ENCODE results near the gene CANX. TPM values are rescaled to one million over a fixed set of nuclear protein-coding genes. Genes with fewer than 3 reads are reported as not detected.

Gene CANX
- total and polyA plus RNA-seq, 2 of the 13 experiments (the other 11 are each of a cell fraction or from before 2014, with no cell fraction given), result 477 to 680 TPM

GRCh38 chr5:179698935-179699615 lies at the start of gene CANX (continued):
- TF ChIP-seq TEAD2 (CRISPR knock-in tag; IDR thresholded peaks at IDR 0.05) (no peak), BCLAF1 (IDR thresholded peaks at IDR 0.05) (no peak), CHD2 (IDR thresholded peaks at IDR 0.05; ENCODE audit: low read depth, low read length) (no peak), TSC22D2 (CRISPR knock-in tag; IDR thresholded peaks at IDR 0.05; ENCODE audit: borderline replicate concordance) (no peak; the same call in 1 of the 2 replicates), ZNF180 (CRISPR knock-in tag; IDR thresholded peaks at IDR 0.05; ENCODE audit: borderline replicate concordance, low read depth) (no peak), ZNF468 (CRISPR knock-in tag; IDR thresholded peaks at IDR 0.05) (peak; percentile 89; the same call in 1 of the 2 replicates), FOXA1 (IDR thresholded peaks at IDR 0.05) (no peak), FOXA1 (CRISPR knock-in tag; IDR thresholded peaks at IDR 0.05) (no peak; the same call in 1 of the 2 replicates), ZMYM4 (CRISPR knock-in tag; IDR thresholded peaks at IDR 0.05) (peak; percentile 10; the same call in 1 of the 2 replicates), ZNF362 (CRISPR knock-in tag; IDR thresholded peaks at IDR 0.05; ENCODE audit: borderline replicate concordance) (peak; percentile 25; the same call in 1 of the 2 replicates), CHD4 (IDR thresholded peaks at IDR 0.05; ENCODE audit: borderline replicate concordance, low read length) (no peak), ZNF674 (CRISPR knock-in tag; IDR thresholded peaks at IDR 0.05; ENCODE audit: low read depth) (no peak), KDM6A (CRISPR knock-in tag; IDR thresholded peaks at IDR 0.05; ENCODE audit: low read depth) (no peak), ZNF530 (CRISPR knock-in tag; IDR thresholded peaks at IDR 0.05; ENCODE audit: low read depth) (no peak), ZNF816 (CRISPR knock-in tag; IDR thresholded peaks at IDR 0.05; ENCODE audit: borderline replicate concordance) (no peak), SP4 (CRISPR knock-in tag; IDR thresholded peaks at IDR 0.05) (peak; percentile 74; the same call in 1 of the 2 replicates), SRSF1 (optimal IDR thresholded peaks at IDR 0.05; ENCODE audit: low read depth, low read length) (no peak)
- TF ChIP-seq, protein P1, sequence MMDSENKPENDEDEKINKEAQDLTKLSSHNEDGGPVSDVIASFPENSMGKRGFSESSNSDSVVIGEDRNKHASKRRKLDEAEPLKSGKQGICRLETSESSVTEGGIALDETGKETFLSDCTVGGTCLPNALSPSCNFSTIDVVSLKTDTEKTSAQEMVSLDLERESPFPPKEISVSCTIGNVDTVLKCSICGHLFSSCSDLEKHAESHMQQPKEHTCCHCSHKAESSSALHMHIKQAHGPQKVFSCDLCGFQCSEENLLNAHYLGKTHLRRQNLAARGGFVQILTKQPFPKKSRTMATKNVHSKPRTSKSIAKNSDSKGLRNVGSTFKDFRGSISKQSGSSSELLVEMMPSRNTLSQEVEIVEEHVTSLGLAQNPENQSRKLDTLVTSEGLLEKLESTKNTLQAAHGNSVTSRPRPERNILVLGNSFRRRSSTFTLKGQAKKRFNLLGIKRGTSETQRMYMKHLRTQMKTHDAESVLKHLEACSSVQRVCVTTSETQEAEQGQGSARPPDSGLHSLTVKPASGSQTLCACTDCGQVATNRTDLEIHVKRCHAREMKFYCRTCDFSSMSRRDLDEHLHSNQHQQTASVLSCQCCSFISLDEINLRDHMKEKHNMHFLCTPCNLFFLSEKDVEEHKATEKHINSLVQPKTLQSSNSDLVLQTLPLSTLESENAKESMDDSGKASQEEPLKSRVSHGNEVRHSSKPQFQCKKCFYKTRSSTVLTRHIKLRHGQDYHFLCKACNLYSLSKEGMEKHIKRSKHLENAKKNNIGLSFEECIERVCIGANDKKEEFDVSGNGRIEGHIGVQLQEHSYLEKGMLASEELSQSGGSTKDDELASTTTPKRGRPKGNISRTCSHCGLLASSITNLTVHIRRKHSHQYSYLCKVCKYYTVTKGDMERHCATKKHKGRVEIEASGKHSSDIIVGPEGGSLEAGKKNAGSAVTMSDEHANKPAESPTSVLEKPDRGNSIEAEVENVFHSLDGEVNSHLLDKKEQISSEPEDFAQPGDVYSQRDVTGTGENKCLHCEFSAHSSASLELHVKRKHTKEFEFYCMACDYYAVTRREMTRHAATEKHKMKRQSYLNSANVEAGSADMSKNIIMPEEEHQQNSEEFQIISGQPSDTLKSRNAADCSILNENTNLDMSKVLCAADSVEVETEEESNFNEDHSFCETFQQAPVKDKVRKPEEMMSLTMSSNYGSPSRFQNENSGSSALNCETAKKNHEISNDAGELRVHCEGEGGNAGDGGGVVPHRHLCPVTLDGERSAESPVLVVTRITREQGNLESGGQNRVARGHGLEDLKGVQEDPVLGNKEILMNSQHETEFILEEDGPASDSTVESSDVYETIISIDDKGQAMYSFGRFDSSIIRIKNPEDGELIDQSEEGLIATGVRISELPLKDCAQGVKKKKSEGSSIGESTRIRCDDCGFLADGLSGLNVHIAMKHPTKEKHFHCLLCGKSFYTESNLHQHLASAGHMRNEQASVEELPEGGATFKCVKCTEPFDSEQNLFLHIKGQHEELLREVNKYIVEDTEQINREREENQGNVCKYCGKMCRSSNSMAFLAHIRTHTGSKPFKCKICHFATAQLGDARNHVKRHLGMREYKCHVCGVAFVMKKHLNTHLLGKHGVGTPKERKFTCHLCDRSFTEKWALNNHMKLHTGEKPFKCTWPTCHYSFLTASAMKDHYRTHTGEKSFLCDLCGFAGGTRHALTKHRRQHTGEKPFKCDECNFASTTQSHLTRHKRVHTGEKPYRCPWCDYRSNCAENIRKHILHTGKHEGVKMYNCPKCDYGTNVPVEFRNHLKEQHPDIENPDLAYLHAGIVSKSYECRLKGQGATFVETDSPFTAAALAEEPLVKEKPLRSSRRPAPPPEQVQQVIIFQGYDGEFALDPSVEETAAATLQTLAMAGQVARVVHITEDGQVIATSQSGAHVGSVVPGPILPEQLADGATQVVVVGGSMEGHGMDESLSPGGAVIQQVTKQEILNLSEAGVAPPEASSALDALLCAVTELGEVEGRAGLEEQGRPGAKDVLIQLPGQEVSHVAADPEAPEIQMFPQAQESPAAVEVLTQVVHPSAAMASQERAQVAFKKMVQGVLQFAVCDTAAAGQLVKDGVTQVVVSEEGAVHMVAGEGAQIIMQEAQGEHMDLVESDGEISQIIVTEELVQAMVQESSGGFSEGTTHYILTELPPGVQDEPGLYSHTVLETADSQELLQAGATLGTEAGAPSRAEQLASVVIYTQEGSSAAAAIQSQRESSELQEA (CRISPR knock-in tag; IDR thresholded peaks at IDR 0.05; ENCODE audit: not compliant biosample characterization), result no peak

Data from HepG2 (cell line).